GM19328 (cell line): ENCODE data around the gene LRWD1.
"Not testable (repeated sequence)": the region's sequence is repeated elsewhere in the genome, so short reads cannot be mapped to it uniquely, and the experiment has no call there.

Source experiments
- ATAC-seq: cut with Tn5 transposase; IDR thresholded peaks from one replicate; pipeline ENCODE4 v1.9.1; 2021; ENCODE audit warnings: mild to moderate bottlenecking, moderate library complexity; ENCODE audit not compliant: unreplicated experiment

Gene LRWD1

GRCh38 chr7:102439963-102440795, 24.6 kb upstream of the LRWD1 start:
- ATAC-seq: no peak

DNA sequence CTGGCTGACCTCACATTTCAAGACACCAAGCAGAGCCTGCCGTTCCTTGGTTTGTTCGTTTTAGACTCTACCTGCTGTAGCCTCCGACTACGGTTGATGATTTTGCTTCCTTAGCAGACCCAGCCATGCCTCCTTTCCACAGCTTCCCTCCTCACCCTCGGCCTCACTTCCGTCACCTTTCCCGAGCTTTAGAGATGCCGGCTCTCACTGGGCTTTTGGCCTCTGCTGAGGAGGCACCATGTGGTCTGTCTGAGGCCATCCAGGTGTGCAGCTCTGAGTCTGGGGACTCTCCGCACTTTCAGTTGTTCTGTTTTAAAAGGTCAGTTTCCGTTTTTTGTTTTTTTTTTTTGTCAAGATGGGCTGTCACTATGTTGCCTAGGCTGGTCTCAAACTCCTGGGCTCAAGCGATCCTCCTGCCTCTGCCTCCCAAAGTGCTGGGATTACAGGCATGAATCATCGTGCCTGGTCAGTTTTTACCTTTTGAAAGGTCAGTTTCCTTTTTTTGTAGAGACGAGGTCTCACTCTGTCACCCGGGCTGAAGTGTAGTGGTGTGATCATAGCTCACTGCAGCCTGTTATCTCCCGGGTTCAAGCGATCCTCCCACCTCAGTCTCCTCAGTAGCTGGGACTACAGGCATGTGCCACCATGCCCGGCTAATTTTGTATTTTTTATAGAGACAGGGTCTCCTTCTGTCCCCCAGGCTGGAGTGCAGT, 19.7 kb upstream of the LRWD1 start:
- ATAC-seq: peak; percentile 44

- ATAC-seq: no peak
Measured at GRCh38 chr7:102445674-102446071, 19.1 kb upstream of the LRWD1 start.

DNA sequence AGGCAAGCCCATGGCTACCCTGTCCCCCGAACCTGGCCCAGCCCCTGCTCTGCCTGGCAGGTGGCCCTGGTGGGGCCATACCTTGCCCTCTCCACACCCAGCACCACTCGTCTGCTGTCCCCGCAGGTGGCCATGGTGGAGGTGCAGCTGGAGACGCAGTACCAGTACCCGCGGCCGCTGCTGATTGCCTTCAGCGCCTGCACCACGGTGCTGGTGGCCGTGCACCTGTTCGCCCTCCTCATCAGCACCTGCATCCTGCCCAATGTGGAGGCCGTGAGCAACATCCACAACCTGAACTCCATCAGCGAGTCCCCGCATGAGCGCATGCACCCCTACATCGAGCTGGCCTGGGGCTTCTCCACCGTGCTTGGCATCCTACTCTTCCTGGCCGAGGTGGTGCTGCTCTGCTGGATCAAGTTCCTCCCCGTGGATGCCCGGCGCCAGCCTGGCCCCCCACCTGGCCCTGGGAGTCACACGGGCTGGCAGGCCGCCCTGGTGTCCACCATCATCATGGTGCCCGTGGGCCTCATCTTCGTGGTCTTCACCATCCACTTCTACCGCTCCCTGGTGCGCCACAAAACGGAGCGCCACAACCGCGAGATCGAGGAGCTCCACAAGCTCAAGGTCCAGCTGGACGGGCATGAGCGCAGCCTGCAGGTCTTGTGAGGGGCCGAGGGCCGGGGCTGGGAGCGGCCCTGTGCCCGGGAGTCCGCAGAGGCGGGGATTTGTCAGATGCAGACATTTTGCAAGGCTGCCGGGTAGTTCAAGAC, 18.2 kb upstream of the LRWD1 start:
- ATAC-seq: no peak

- no peak for ATAC-seq
Measured at GRCh38 chr7:102447311-102447710, 17.5 kb upstream of the LRWD1 start.

GRCh38 chr7:102449136-102449535, 15.6 kb upstream of the LRWD1 start:
- ATAC-seq: no peak

DNA sequence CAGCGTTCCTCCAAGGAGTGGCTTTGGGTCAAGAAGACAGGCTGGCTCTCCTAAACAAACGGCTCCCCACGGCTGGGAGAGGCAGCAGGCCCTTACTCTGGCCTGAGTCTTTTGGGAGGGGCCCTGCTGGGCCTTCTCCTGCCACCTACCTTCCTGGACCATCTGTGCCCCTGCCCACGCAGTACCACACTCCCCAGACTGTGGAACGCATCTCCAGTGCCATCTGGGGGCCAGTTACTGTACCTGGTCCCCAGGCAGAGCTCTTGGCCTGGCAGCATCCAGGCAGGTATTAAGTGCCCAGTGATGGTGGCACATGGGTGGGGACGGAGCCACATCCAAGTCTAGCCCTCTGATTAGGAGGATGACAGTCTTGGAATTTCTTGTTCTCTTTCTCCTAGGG, 14.5 kb upstream of the LRWD1 start:
- no peak for ATAC-seq

GRCh38 chr7:102451371-102452054, 13.3 kb upstream of the LRWD1 start:
- no peak for ATAC-seq

GRCh38 chr7:102452451-102452850, 12.3 kb upstream of the LRWD1 start:
- no peak for ATAC-seq

GRCh38 chr7:102453319-102453718, 11.5 kb upstream of the LRWD1 start:
- ATAC-seq: no peak

GRCh38 chr7:102454468-102454867, 10.3 kb upstream of the LRWD1 start:
- no peak for ATAC-seq

GRCh38 chr7:102454932-102455331, 9.9 kb upstream of the LRWD1 start:
- not testable (repeated sequence) for ATAC-seq

DNA sequence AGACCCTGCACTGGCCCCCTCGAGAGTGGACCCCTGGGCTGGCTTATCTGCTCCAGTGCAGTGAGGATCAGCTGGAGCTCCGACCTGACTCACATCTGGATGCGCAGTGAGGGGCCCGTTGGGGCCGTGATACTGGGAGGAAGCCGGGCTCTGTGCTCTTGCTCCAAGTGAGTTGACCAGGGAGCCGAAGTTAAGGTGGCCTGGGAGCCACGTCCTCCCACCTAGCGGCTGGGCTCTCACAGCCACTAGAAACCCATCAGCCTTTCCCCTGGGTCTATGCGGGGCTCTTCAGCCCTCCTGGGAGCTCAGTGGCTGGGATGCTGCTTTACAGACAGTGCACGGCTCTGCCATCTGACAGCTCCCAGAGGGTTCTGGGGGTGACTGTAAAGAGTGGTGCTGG, 9.2 kb upstream of the LRWD1 start:
- no peak for ATAC-seq

- ATAC-seq: no peak
Measured at GRCh38 chr7:102456327-102456726, 8.5 kb upstream of the LRWD1 start.

- no peak for ATAC-seq
Measured at GRCh38 chr7:102457352-102457924, 7.3 kb upstream of the LRWD1 start.

GRCh38 chr7:102459221-102459844, 5.5 kb upstream of the LRWD1 start:
- no peak for ATAC-seq

GRCh38 chr7:102460467-102460866, 4.3 kb upstream of the LRWD1 start:
- no peak for ATAC-seq

GRCh38 chr7:102463841-102464576, 775 bp upstream of the LRWD1 start:
- ATAC-seq: no peak

DNA sequence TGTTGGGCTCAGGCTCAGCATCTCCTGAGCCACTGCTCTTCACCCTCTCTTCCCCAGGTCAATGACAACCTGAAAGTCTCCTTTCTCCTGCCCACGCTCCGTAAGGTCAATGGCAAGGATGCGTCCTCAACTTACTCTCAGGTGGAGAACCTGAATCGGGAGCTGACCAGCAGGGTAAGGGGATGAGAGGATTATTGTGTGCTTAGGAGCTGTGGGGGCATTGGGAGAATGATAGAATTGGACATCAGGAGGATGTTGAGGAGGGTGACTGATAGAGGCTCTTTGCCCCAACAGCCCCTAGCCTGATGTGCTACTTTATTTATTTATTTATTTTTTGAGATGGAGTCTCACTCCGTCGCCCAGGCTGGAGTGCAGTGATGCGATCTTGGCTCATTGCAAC, 1.3 kb downstream of the LRWD1 start:
- ATAC-seq: no peak
